HK-2 (cell line): ENCODE data around the gene PCP4.

ENCODE experiments used
- DNase-seq: peaks from one replicate; pipeline ENCODE4 v3.0.0-alpha.2; 2018; ENCODE audit not compliant: unreplicated experiment

Gene PCP4

GRCh38 chr21:39972471-39972870, 105.2 kb downstream of the PCP4 start:
- DNase-seq: no peak

GRCh38 chr21:39972976-39973770, 105.9 kb downstream of the PCP4 start:
- no peak for DNase-seq

GRCh38 chr21:39976800-39977199, 109.6 kb downstream of the PCP4 start:
- no peak for DNase-seq
